Spleen (tissue), 7 donors: ENCODE results near the gene NSF.

Experiments used
- CTCF ChIP-seq, 11 experiments: fragments of 200-600 bp in 7 of 11; fragments of 450-650 bp in 4 of 11; sonication (generic) in 4 of 11; IDR thresholded peaks in 8 of 11; conservative IDR thresholded peaks in 3 of 11; 1 replicate in 7 of 11; 2 replicates in 4 of 11; pipeline versions ENCODE4 v1.4.0 to v1.8.0; 2016 to 2021; ENCODE audit warnings: antibody characterized with exemption in 11 of 11, inconsistent platforms in 4 of 11, mild to moderate bottlenecking in 1 of 11
- POLR2A ChIP-seq, 3 donors: fragments of 450-650 bp; IDR thresholded peaks; one replicate each; pipeline ENCODE4 v1.5.1; 2017; ENCODE audit warnings: antibody characterized with exemption in 3 of 3, mild to moderate bottlenecking in 1 of 3
- POLR2AphosphoS5 ChIP-seq, 3 donors: sonication (generic); formaldehyde crosslinking; IDR thresholded peaks; one replicate each; pipeline ENCODE4 v1.5.1; 2017; ENCODE audit warnings: antibody characterized with exemption in 3 of 3
- donor health status: DM: no; HTN: no; CAD: no; lungs with moderate emphysema.
- donor health status: DM: no; HTN: no; CAD: no.
- donor health status: DM: no; HTN: no; CAD: no.

- TF ChIP-seq CTCF (IDR thresholded peaks at IDR 0.05 in 8 of 11, conservative IDR thresholded peaks at IDR 0.05 in 3 of 11) (no peak), POLR2A (IDR thresholded peaks at IDR 0.05) (no peak), POLR2AphosphoS5 (IDR thresholded peaks at IDR 0.05) (no peak)
These were observed 141.7 kb downstream of the NSF start for GRCh38 chr17:46732160-46732559.
